ENCODE data around the gene TCF20.

Gene TCF20

DNA sequence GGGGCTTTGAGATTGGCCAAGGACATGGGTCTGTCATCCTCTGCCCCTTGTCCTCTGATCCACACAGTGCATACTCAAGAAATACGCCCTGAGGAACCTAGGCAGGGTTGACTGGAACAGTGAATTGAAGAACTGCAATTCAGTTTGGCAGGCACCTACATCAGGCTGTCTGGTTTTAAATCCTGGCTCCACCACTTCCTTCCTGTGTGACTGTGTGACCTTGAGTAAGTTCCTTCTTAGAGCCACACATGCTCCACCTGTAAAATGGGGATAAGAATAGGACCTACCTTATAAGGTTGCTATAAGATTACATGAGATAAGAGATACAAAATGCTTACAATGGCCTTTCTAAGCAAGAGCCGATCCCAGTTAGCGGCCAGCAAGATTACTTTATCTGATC, 15.8 kb upstream of the TCF20 start:
- no peak for TF ChIP-seq ZFX (IDR thresholded peaks at IDR 0.05; ENCODE audit: borderline replicate concordance)
- TF ChIP-seq CTCF (IDR thresholded peaks at IDR 0.05): no peak
- H3K27ac ChIP-seq: no peak overlapping the region

- no peak for TF ChIP-seq CTCF (IDR thresholded peaks at IDR 0.05)
- no peak for TF ChIP-seq ZFX (IDR thresholded peaks at IDR 0.05; ENCODE audit: borderline replicate concordance)
- no peak overlapping the region for H3K27ac ChIP-seq
Measured at GRCh38 chr22:42285604-42286003, 15.2 kb upstream of the TCF20 start.

DNA sequence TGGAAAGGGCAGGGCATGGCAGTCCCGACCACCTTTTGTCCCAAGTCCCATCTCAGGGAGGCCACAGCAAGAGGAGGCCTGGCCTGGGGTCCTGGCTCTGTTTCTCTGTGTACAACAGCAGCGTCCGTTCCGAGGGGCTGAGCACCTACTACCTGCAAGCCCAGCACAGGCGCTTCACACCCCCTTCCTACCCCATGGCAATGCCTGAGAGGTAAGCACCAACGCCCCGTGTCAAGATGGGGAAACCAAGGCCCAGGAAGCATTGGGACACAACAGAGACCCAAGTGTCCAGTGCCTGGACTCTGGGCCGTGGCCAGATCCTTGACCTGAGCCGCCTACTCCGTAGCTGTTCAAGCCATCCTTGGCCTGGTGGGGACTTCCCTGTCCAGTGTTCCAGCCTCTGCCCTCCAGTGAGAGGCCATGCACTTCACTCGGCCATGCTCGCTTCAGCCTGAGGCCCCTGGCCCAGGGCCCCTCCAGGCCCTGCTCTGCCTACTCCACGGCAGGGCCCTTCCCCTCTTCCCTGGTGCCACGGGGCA, 14.3 kb upstream of the TCF20 start:
- no peak overlapping the region for H3K27ac ChIP-seq
- no peak for TF ChIP-seq ZFX (IDR thresholded peaks at IDR 0.05; ENCODE audit: borderline replicate concordance)
- no peak for TF ChIP-seq CTCF (IDR thresholded peaks at IDR 0.05)

DNA sequence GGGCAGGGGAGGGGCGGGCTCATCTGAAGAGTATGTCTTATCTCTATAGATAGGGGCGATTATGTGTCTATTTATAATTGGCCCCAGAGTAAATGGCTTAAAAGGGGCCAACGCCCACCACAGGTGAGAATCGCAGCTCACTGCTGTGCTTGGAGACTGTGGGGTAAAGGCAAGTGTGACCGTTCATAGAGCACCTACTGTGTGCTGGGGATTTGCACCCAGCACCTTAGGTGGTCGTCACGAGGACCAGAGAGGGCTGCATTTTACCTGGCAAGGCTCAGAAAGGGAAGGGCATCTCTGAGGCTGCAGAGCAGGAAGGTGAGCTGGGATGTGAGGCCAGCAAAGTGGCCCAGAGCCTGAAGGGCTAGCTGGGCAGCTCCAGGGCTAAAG, 13.7 kb upstream of the TCF20 start:
- no peak for TF ChIP-seq CTCF (IDR thresholded peaks at IDR 0.05)
- no peak for TF ChIP-seq ZFX (IDR thresholded peaks at IDR 0.05; ENCODE audit: borderline replicate concordance)
- no peak overlapping the region for H3K27ac ChIP-seq

DNA sequence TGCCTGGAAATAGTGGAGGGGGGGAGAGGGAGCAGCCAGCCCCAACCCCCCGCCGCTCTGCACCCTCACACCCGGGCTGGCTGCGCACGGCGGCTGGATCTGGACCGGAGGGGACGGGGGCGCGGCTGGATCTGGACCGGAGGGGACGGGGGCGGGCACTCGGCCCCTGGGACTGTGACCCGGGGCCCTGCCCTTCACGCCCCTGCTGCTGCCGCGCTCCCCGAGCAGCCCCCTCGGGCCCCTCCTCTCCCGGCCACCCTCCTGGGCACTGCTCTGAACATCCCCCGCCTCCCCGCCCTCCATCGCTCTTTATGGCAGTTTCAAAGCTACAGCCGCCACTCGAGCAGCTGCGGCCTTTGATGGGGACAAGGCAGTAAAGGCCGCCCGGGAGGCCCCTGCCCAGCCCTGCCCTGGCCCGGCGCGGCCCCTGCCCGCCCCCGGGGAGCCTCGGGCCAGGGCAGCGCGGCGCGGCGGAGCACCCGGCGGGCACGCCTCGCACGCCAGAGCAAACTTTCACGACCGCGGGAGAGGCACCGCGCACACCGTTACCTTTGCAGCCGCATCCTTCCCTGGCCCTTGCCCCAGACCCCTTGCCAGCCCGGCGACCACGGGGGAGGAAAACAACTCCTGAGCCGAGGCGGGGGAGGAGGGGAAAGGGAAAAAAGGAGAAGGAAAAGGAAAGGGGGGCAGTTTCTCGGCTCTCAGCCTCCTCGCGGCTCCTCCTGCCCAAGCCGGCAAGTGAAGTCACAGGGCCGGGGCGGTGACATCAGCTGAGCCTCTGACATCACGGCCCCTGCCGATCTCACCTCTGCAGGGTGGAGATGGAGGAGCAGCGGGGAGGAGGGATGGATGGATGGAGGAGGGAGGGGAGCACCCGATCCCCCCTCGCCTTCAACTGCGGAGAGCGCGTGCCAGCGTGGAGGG, 13.1 kb upstream of the TCF20 start:
- no peak overlapping the region for H3K27ac ChIP-seq

DNA sequence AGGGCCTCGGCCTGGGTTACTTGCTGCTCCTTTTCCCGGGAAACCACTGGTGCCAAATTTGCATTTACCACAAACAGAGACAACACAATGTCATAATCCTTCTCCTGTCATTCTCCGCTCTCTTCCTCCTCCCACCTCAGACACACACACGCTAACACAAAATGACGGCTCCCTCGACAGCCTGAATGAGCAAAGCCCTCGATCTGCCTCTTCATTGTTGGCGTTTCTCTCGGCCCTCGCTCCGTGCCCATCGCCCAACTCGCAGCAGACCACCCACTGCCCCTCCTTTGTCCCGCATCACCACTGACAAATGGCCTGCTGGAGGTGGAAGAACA, 12.5 kb upstream of the TCF20 start:
- H3K27ac ChIP-seq: no peak overlapping the region
- TF ChIP-seq CTCF (IDR thresholded peaks at IDR 0.05): no peak

More for the DNA sequence above, 13.1 kb upstream of the TCF20 start:
- no peak for TF ChIP-seq CTCF (IDR thresholded peaks at IDR 0.05)
- TF ChIP-seq ZFX (IDR thresholded peaks at IDR 0.05; ENCODE audit: borderline replicate concordance): no peak

DNA sequence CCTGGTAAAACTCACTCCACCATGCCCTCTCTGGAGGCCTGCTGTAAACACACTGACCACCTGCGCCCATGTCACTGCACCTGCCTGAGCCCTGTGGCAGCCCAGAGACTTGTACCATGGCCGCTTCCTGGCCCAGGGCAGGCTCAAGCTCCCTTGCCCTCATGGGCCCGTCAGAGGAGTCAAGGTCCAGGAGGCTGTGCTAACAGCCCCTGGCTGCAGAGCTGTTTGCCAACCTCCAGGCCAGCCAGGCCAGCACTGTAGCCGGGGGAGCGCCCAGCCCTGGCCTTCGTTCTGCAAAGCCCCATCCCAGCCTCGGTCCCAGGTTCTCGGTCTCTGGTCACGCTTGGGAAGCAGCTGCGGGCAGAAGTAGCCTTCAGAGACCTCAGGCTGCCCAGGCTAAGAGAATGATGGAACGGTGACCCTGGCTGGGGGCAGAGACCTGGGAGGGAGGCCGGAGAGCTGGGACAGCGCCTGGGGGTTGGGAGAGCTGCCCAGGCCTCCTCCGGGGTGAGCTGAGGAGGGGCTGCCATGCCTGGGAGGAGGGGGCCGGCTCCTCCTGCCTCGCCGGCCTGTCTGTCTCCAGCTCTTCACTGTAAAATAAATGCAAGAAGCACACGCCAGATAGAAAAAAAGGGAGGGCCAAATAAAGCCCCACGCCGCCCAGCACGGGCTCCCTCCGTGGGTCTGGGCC, 11.9 kb upstream of the TCF20 start:
- no peak for TF ChIP-seq ZFX (IDR thresholded peaks at IDR 0.05; ENCODE audit: borderline replicate concordance)
- TF ChIP-seq CTCF (IDR thresholded peaks at IDR 0.05): no peak
- H3K27ac ChIP-seq: no peak overlapping the region

Data from 22Rv1 (cell line).